ENCODE data around the gene PRPS1. TPM values are rescaled to one million over a fixed set of nuclear protein-coding genes. Genes with fewer than 3 reads are reported as not detected.

Gene PRPS1
- total RNA-seq, 2 experiments from 2014 or later: 62.0 to 69.2 TPM

DNA sequence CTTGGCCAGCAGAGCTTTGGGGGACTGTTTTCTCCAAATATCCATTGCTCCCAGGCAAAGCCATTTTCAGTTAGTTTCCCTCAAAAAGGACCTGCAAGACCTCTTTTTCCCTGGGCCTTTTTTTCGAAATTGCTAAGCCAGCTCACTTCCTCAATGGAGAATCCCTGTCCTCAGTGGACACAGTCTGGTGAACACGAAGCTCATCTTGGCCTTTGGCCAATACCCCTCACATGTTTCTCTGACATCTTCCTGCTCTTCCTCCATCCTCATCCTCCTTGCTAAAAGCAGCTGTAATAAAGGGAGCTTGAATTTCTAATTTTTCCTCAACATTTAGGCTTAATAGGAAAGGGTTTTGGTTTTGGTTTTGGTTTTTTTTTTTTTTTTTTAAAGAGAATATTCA lies 17.6 kb upstream of the PRPS1 start:
- Mint-ChIP-seq H3K27ac (no peak overlapping the region), H3K36me3 (no peaks in the 10 kb centered on the region), H3K9me3 (no peaks in the 10 kb centered on the region), H3K4me1 (no peaks in the 10 kb centered on the region), H3K4me3 (no peak overlapping the region), H3K27me3 (peaks cover 2% of the 10 kb centered on the region)
- DNase-seq: no peak
- POLR2A ChIA-PET: no interaction called here
- ATAC-seq (ENCODE audit: low read depth): no peak

DNA sequence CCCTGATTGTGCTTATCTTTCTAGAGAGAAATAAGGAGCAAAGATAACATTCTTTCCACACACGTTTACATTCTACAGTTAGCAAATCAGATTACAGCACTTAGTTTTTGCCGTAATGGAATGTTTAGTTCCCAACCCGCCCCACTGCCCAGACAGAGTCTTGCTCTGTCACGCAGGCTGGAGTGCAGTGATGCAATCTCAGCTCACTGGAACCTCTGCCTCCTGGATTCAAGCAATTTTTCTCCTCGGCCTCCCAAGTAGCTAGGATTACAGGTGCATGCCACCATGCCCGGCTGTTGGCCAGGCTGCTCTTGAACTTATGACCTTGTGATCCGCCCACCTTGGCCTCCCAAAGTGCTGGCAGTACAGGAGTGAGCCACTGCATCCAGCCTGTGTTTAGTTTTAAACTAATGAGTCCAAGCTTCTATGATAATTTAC lies 8.4 kb upstream of the PRPS1 start:
- no peaks in the 10 kb centered on the region for H3K4me1 Mint-ChIP-seq
- no peaks in the 10 kb centered on the region for H3K36me3 Mint-ChIP-seq
- no peaks in the 10 kb centered on the region for H3K9me3 Mint-ChIP-seq
- POLR2A ChIA-PET: no interaction called here
- peaks cover 4% of the 10 kb centered on the region for H3K27me3 Mint-ChIP-seq
- no peak for DNase-seq
- H3K4me3 Mint-ChIP-seq: no peak overlapping the region
- no peak overlapping the region for H3K27ac Mint-ChIP-seq
- ATAC-seq (ENCODE audit: low read depth): no peak

DNA sequence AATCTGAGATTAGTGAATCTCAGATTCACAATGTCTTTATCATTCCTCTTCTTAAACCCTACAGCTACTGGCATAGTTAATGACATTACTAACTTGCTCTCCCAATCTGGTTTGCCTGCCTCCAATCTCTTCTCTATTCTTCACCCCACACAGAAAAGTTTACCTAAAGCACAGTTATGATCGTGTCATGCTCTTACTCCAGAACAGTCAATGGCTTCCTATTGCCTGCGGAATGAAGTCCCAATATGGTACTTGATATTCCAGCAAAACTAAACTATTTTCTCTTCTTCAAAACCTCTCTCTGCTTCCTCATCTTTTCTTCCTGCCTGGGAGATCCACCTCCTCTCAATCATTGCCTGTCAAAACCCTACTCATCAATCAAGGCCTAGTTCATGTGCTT lies 3.4 kb upstream of the PRPS1 start:
- no peak for ATAC-seq (ENCODE audit: low read depth)
- H3K27me3 Mint-ChIP-seq: peaks cover 4% of the 10 kb centered on the region
- no peak for DNase-seq
- peaks cover 9% of the 10 kb centered on the region for H3K4me1 Mint-ChIP-seq
- H3K4me3 Mint-ChIP-seq: no peak overlapping the region
- no peaks in the 10 kb centered on the region for H3K36me3 Mint-ChIP-seq
- H3K27ac Mint-ChIP-seq: no peak overlapping the region
- H3K9me3 Mint-ChIP-seq: no peaks in the 10 kb centered on the region
- POLR2A ChIA-PET: no interaction called here

DNA sequence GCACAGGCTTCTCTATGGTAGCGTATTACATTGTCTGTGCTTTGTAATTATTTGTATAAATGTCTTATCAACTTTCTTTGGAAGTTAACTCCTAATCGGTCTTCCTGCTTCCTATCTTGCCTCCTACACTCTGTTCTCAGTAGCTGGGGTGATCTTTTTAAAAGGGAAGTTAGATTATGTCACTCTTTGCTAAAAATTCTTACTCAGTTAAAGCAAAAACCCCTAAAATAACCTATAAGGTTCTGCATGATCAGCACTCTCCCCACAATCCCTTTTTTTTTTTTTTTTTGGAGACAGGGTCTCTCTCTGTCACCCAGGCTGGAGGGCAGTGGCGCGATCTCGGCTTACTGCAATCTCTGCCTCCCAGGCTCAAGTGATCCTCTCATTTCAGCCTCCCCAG lies 2.6 kb upstream of the PRPS1 start:
- ATAC-seq (ENCODE audit: low read depth) (no peak), DNase-seq (no peak)
- POLR2A ChIA-PET: no interaction called here
- no peak overlapping the region for H3K4me3 Mint-ChIP-seq
- peaks cover 17% of the 10 kb centered on the region for H3K4me1 Mint-ChIP-seq
- no peak overlapping the region for H3K27ac Mint-ChIP-seq
- H3K9me3 Mint-ChIP-seq: no peaks in the 10 kb centered on the region
- H3K27me3 Mint-ChIP-seq: no peaks in the 10 kb centered on the region
- no peaks in the 10 kb centered on the region for H3K36me3 Mint-ChIP-seq

DNA sequence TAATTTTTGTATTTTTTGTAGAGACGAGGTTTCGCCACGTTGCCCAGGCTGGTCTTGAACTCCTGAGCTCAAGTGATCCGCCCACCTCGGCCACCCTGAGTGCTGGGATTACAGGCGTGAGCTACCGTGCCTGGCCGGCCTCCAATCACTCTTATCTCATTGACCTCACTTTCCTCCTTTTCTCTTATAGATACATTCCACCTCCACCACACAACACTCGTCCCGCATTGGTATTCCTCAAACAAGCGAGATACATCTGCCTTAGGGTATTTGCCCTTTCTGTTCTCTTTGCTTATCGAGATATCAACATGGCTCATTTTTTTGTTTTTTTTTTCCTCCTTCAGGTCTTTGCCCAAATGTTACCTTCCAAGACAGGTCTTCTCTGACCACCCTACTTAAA lies 1.8 kb upstream of the PRPS1 start:
- Mint-ChIP-seq H3K36me3 (no peaks in the 10 kb centered on the region), H3K4me1 (peaks cover 17% of the 10 kb centered on the region), H3K9me3 (no peaks in the 10 kb centered on the region), H3K27me3 (no peaks in the 10 kb centered on the region), H3K4me3 (no peak overlapping the region), H3K27ac (no peak overlapping the region)
- no peak for ATAC-seq (ENCODE audit: low read depth)
- POLR2A ChIA-PET: no interaction called here
- DNase-seq: no peak

DNA sequence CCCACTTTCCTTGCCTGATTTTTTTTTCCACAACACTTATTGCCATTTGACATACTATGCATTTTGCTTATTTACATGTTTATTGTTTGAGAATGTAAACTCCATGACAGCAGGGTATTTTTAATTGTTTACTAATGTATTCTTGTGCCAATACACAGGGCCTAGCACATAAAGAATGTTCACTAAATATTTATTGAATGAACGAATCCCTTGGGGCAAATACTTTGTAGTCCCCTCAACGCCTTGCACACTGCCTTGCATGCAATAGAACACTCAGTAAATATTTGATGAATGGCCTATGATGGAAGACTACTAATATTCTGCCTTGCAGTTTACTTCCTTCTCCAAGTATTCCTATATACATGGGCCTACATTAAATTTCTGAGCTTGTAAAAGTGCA lies 1.4 kb upstream of the PRPS1 start:
- Mint-ChIP-seq H3K9me3 (no peaks in the 10 kb centered on the region), H3K27ac (no peak overlapping the region), H3K4me1 (peaks cover 17% of the 10 kb centered on the region), H3K36me3 (no peaks in the 10 kb centered on the region), H3K4me3 (no peak overlapping the region), H3K27me3 (no peaks in the 10 kb centered on the region)
- no peak for ATAC-seq (ENCODE audit: low read depth)
- DNase-seq: no peak
- POLR2A ChIA-PET: no interaction called here

DNA sequence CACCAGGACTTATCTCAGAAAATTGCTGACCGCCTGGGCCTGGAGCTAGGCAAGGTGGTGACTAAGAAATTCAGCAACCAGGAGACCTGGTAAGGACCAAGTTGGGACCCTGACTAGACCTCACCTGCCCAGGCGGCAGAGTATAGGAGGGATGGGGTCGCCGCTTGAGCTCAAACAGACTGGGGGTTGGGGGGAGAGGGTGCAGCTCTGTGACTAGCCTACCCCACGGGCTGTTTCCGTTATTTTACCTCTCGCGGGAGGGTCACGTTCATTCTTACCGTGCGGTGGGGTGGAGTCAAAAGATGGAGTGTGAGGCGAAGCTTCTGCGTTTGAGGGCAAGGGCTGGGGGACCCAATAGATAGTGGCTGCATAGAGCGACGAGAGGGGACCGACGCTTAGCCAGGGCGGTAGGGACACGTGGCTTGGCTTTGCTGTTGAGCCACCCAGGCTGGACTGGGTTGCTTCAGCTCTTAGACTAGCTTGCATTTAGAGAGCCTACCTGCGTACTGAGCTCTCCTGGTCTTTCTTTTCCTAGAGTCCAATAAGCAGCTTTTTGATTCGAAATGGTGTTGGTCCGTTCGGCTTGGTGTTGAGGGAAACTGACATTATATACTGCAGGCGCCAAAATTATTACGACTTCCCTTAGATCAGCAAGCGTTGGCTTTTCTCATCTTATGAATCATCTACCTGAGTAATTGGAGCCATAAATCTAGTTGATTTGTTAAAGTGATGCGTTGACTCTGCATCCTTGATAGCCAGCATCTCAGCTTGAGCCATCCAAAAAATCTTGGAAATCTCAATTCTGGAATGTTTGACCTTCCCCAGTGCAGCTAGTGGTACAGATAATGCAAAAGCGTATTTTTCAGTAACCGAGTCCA lies 591 bp downstream of the PRPS1 start:
- no peaks in the 10 kb centered on the region for H3K9me3 Mint-ChIP-seq
- H3K4me1 Mint-ChIP-seq: peaks cover 17% of the 10 kb centered on the region
- ATAC-seq (ENCODE audit: low read depth) (peak; percentile 56), DNase-seq (peak; percentile 55)
- H3K36me3 Mint-ChIP-seq: no peaks in the 10 kb centered on the region
- H3K27ac Mint-ChIP-seq: peak overlapping the region; percentile 90
- POLR2A ChIA-PET: interaction anchor here (0.7 to 1.6 kb wide), 12 partner anchors 11 to 630 kb away, joined by 3 to 14 read pairs (median 4); partner anchors contain the start of genes ATG4A, MID2 and PSMD10
- H3K4me3 Mint-ChIP-seq: peak overlapping the region; percentile 91
- H3K27me3 Mint-ChIP-seq: no peaks in the 10 kb centered on the region

DNA sequence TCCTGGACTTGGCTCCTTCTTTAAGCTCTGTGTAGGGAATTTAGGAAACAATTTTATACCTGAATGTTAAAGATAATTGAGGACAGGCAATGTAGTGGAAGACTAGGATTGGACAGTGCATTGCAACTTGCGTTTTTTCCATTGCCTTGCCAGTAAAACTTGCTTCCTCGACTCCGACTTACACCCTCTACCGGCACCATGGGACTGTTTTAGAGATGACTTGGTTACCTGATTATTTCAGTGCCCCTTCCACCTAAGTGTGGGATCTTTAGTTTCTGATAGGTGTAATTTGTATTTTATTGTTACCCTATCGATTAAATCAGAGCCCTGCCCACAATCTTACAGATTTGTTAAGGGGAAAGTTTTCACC lies 1.2 kb downstream of the PRPS1 start:
- Mint-ChIP-seq H3K36me3 (no peaks in the 10 kb centered on the region), H3K27ac (peak overlapping the region; percentile 90)
- ATAC-seq (ENCODE audit: low read depth): no peak

DNA sequence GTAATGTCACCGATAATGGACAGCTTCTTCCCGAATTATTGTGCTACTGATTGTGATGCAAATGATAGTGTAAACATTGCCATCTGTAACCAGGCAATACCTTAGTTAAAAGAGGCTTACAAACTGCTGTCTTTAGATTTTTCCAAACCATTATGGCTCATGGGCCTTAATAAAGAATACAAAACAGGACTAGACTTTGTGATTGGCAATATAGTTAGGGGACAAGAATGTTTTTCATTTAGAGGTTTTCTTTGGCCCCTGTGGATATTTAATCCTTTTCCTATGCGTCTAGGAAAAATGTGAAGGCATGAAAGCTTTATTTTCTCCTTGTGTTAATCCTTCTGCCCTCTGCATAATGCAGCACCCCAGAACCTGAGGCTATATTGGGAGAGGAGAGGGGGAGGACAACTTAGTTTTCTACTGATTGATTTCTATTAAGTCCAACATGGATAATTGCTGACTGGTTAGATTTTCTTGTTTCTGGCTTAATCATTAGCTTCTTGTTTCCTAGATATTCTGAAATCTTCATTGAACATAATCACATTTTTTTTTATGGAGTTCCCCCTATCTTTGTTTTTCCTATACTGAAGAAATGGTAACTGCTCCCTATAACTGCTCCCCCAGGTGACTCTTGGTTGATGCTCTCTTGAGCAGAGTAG lies 1.9 kb downstream of the PRPS1 start:
- H3K27me3 Mint-ChIP-seq: no peaks in the 10 kb centered on the region
- DNase-seq: no peak
- H3K4me1 Mint-ChIP-seq: peaks cover 17% of the 10 kb centered on the region
- H3K27ac Mint-ChIP-seq: no peak overlapping the region
- POLR2A ChIA-PET: interaction anchor here (0.5 kb wide), 1 partner anchor 112 kb away, joined by 3 read pairs; no protein-coding TSS in a partner anchor
- H3K4me3 Mint-ChIP-seq: peak overlapping the region; percentile 91
- H3K9me3 Mint-ChIP-seq: no peaks in the 10 kb centered on the region
- no peaks in the 10 kb centered on the region for H3K36me3 Mint-ChIP-seq
- ATAC-seq (ENCODE audit: low read depth): no peak

More for the DNA sequence above, 1.2 kb downstream of the PRPS1 start:
- Mint-ChIP-seq H3K9me3 (no peaks in the 10 kb centered on the region), H3K4me3 (peak overlapping the region; percentile 91), H3K27me3 (no peaks in the 10 kb centered on the region), H3K4me1 (peaks cover 17% of the 10 kb centered on the region)
- DNase-seq: no peak
- POLR2A ChIA-PET: interaction anchor here (0.5 to 1.0 kb wide), 2 partner anchors 43 to 113 kb away, joined by 3 to 4 read pairs; no protein-coding TSS in a partner anchor

DNA sequence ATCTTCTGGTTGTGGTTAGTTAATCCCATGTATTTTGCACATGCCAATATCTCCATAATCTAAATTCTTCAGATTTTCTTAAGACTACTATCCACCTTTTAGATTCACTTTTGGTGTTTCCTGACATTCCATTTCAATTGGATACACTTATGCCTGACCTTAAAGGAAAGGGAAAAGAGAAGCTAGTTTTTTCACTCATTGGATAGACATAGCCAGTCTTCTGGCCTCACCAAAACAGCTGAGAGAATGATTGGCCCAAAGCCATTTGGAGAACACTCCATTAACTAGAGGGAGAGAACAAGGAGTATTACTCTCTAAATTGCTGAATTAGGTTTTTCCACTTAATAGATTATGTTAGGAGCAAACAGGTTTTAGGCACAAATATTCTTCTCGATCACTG lies 4.0 kb downstream of the PRPS1 start:
- Mint-ChIP-seq H3K4me1 (peaks cover 17% of the 10 kb centered on the region), H3K27ac (no peak overlapping the region), H3K4me3 (no peak overlapping the region), H3K9me3 (no peaks in the 10 kb centered on the region), H3K36me3 (no peaks in the 10 kb centered on the region), H3K27me3 (no peaks in the 10 kb centered on the region)
- POLR2A ChIA-PET: no interaction called here
- no peak for DNase-seq
- ATAC-seq (ENCODE audit: low read depth): no peak

DNA sequence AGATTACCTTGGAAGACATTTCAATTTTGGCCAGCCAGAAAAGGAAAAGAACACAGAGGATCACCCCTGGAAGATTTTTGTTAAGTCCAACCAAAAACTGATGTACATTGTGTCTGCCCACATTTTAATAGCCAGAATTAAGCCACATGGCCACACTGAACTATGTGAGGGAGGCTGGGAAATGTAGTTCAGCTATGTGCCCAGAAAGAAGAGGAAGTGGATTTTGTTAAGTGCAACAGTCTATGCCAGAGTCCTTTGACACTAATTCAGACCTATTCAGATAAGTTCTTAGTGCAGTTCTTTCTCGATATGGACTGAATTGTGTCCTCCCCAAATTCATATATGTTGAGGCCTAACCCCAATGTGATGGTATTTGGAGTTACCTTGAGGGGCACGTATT lies 18.4 kb downstream of the PRPS1 start:
- ATAC-seq (ENCODE audit: low read depth) (no peak), DNase-seq (no peak)
- POLR2A ChIA-PET: no interaction called here
- Mint-ChIP-seq H3K9me3 (no peaks in the 10 kb centered on the region), H3K4me3 (no peak overlapping the region), H3K4me1 (no peaks in the 10 kb centered on the region), H3K27ac (no peak overlapping the region), H3K36me3 (peaks cover 21% of the 10 kb centered on the region), H3K27me3 (no peaks in the 10 kb centered on the region)

DNA sequence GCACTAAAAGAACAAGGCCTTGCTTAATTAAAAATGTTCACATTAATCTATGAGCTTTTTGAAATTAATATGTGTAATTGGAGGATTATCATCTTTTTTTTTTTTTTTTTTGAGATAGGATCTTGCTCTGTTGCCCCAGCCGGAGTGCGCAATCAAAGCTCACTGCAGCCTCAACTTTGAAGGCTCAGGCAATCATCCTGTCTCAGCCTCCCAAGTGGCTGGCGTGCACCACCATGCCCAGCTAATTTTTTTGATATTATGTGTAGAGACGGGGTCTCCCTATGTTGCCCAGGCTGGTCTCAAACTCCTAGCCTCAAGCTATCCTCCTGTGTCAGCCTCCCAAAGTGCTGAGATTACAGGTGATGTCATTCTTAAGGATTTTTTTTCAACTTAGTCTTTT lies 20.0 kb downstream of the PRPS1 start:
- no peak overlapping the region for H3K27ac Mint-ChIP-seq
- ATAC-seq (ENCODE audit: low read depth): no peak
- H3K9me3 Mint-ChIP-seq: no peaks in the 10 kb centered on the region
- H3K36me3 Mint-ChIP-seq: peaks cover 15% of the 10 kb centered on the region
- DNase-seq: no peak
- no peaks in the 10 kb centered on the region for H3K4me1 Mint-ChIP-seq
- H3K4me3 Mint-ChIP-seq: no peak overlapping the region
- H3K27me3 Mint-ChIP-seq: no peaks in the 10 kb centered on the region
- POLR2A ChIA-PET: no interaction called here

DNA sequence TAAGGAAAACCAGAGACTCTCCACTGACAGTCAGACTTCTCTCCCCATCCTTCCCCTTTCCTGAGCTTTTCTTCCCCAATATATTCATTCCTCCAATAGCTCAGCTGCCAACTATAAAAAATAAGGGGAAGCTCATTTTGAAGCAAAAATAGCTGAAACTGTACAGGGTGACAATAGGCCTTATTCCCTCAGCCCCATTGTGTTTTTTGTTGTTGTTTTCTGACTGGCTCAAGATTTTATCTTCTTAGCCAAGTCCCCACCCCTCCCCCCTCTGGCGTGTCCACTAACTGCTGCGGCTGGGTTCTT lies 26.2 kb downstream of the PRPS1 start:
- ATAC-seq (ENCODE audit: low read depth): no peak
- peaks cover 7% of the 10 kb centered on the region for H3K4me1 Mint-ChIP-seq
- H3K4me3 Mint-ChIP-seq: no peak overlapping the region
- peaks cover 1% of the 10 kb centered on the region for H3K27me3 Mint-ChIP-seq
- DNase-seq: no peak
- H3K36me3 Mint-ChIP-seq: peaks cover 4% of the 10 kb centered on the region
- POLR2A ChIA-PET: interaction anchor here (0.6 kb wide), 1 partner anchor 597 kb away, joined by 3 read pairs; no protein-coding TSS in a partner anchor
- H3K9me3 Mint-ChIP-seq: no peaks in the 10 kb centered on the region
- no peak overlapping the region for H3K27ac Mint-ChIP-seq
